Stimulated activated CD8-positive, alpha-beta memory T cell treated with anti-CD3 and anti-CD28 coated beads, Interleukin-15, amount 100 ng/mL, for 4 hours (primary cell): ENCODE measurements around the gene AMZ2.
A peak's percentile ranks its signal among the peaks of the same experiment; 100 is the strongest.
"Not testable (repeated sequence)": the region's sequence is repeated elsewhere in the genome, so short reads cannot be mapped to it uniquely, and the experiment has no call there.

Experiments
- DNase-seq, 2 donors: peaks; one replicate each; pipeline ENCODE4 v3.0.0-alpha.2; 2020; ENCODE audit warnings: low read depth in 2 of 2

AMZ2 gene

GRCh38 chr17:68253426-68253825, 5.6 kb downstream of the AMZ2 start:
- not testable (repeated sequence) for DNase-seq

DNA sequence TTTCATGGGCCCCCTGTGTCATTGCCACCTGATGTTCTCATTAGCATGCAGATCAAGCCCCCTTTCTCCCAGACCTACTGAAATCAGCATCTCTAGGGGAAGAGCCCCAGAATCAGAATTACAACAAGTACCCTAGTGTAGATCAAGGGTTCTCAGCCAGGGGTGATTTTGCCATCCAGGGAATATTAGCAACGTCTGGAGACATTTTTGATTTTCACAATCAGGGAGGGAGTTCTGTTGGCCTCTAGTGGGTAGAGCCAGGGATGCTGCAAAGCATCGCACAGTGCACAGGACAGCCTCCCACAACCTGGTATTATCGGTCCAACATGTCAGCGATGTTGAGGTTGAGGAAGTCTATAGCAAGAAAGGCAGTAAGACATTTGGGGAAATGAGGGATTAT, 7.3 kb downstream of the AMZ2 start:
- no peak for DNase-seq

DNA sequence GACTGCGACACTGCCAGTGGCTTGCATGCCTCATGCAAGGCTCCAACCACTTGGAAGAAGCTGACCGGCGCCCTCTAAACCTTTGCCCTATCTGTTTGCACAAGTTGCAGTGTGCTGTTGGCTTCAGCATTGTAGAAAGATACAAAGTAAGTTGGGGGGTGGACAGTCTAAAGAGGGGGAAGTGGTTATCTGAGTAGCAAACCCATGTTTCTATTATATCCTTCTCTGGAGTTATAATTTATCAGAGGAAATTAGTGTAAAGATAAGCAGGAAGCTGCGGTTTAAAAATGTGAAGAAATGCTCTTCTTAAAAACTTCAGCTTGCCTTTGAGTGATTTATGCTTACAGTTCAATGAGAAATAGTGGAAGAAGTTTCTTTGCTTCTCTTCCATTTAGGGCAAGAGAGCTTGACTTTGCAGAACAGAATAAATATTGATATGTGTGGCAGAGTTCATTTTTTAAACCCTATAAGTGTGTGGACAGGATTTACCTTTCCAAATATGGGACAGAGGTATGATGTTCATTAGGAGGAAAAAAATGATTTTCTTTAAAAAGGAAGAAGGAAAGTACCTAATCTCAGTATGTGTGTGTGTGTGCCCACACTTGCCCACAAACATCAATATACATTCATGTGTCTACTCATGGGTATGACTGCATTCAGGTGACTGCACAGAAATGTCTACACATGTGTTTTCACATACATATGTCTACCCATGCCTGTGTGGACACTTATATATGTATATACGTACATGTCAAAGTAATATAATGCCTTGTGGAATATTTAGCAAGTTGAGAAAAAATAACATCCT, 8.1 kb downstream of the AMZ2 start:
- DNase-seq = no peak

GRCh38 chr17:68256701-68257100, 8.9 kb downstream of the AMZ2 start:
- not testable (repeated sequence) for DNase-seq

DNA sequence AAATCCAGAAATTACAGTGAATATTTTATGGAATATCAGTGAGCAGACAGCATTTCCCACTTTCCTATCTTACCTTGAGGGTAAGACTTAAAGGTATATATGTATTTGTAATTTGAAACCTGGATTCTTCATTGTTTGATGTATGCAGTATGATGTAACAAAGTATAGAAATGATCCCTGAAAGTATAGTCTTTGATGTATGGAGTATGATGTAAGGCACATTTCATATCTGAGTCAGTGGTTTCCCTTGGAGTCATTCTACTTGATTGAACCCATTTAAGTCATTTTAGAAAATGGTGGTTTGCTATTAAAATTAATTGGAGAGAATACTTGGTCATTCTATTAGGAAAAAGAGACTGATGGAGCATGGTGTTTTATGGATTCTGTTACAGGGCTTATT, 10.1 kb downstream of the AMZ2 start:
- no peak for DNase-seq

DNA sequence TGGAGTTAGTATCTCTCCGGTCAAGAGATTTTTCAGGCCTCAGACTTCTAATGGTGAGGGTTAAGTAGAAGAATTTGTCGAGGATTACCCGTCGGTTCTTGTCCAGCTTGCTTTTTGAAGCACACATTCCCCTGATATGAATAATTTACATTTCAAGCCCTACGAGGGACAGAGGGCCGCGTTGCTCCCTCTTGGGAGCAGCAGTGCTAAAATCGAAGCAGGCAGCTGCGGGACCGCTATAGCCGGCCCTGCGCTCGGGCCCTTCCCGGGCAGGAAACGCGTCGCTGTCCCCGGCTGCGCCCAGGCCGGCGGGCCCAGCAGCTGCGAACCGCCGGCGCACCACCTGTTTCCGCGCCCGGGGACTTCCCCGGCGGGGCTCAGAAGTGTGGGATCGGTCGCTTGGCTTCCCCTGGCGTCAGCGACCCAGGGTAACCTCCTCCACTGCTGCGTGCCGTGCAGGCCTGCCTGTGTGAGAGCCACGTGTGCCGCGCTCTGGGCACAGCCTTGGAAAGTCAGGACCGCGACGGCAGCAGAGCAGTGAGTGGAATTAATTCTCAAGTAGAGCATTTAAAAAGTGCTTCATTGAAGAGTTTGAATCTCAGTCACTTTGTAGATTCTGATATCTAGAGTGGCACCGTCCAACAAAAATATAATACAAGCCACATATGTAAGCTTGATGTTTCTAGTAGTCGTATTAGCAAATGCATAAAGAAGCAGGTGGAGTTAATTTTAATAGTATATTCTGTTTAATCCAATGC, 11.2 kb downstream of the AMZ2 start:
- DNase-seq = peak; percentile 65

DNA sequence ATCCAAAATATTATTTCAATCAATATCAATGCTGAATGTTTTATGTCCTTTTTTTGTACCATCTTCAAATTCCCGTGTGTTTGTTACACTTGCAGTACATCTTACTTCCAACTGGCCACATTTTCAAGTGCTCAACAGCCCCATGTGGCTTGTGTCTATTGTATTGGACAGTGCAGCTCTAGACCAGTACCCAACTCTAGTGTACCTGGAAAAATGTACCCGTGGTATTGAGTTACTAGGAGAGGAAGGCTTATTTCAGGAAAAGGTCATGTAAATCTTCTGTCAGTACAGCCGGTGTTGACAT, 11.8 kb downstream of the AMZ2 start:
- not testable (repeated sequence) for DNase-seq

GRCh38 chr17:68260051-68260762, 12.4 kb downstream of the AMZ2 start:
- DNase-seq = no peak

DNA sequence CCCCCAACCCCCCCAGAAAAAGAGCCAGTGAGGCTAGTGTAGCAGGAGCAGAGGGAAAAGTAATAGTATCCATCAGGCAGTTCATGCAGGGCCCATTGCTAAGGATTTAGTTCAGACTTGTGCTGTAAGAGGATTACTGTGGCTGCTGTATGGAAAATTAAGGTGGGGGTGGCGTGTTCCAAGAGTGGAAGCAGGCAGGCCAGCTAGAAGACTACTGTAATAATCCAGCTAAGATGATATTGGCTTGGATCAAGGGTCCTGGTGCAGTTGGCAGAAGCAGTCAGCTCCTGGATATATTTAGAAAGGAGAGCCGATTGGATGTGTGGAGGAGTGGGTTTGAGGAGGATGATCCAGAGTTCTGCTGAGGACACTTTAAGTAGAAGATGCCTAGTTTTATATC, 14.6 kb downstream of the AMZ2 start:
- not testable (repeated sequence) for DNase-seq

- not testable (repeated sequence) for DNase-seq
Observed at GRCh38 chr17:68263101-68263681, 15.3 kb downstream of the AMZ2 start.

DNA sequence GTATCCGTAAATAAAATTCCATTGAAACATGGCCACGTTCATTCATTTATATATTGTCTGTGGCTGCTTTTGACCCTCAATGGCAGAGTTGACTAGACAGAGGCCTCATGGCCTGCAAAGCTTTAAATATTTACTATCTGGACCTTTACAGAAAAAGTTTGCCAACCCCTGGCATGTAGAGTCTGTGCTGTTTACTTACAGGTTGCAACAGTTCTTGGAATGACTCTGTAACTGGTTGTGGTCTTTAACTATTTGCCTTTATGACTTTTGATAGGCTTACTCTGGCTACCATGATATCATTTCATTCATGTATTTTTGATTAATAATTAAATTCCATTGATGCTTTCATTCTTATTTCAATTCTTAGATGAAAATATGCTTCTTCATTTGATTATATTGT, 18.0 kb downstream of the AMZ2 start:
- not testable (repeated sequence) for DNase-seq

DNA sequence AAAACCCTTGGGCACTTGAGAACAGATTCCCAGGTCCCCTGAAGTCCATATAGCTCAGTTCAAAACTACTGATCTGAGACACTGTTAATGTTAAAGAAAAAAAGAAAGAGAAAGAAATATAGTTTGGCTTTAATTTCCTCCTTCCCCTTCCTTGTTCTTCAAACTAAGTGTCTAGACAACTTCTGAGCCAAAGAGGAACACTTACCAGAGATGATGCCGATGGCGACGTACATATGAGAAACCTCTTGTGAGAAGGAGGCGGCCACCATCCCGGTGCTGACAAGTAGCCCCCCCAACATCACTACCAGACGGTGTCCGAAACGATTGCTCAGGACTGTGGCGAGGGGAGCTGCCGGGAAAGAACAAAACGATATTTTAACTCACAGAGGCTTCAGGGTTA, 25.9 kb downstream of the AMZ2 start:
- no peak for DNase-seq

DNA sequence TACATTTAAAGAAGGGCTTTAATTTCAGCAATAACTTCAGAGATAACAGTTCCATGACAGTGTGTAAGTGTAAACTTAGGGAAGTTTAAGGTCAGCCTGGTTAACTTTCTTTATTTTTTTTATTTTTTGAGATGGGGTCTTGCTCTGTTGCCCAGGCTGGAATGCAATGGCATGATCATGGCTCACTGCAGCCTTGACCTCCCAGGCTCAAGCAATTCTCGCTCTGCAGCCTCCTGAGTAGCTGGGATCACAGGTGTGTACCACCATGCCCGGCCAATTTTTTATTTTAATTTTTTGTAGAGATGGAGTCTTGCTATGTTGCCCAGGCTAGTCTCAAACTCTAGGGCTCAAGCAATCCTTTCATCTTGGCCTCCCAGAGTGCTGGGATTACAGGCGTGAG, 28.5 kb downstream of the AMZ2 start:
- not testable (repeated sequence) for DNase-seq

- DNase-seq = no peak
Observed at GRCh38 chr17:68277807-68278206, 30.0 kb downstream of the AMZ2 start.

- DNase-seq = not testable (repeated sequence)
Observed at GRCh38 chr17:68281965-68282364, 34.1 kb downstream of the AMZ2 start.

DNA sequence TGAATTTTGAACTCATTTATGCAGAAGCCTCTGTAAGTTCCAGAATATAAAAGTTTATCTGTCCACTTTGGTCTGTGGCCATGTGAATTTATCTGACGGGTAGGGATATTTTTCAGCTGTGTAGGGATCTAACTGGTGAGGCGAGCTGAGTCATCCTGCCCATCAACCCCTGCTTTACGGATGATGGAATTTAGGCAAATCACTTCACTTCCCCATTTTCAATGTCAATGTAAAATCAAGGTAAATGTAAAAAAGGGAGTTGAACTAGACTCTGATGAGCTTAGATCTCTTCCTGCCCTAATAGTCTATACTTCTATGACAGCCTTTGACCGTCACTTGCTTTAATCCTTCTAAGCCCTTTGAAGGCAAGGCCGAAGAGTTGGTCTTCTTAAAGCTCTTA, 40.5 kb downstream of the AMZ2 start:
- DNase-seq = no peak

DNA sequence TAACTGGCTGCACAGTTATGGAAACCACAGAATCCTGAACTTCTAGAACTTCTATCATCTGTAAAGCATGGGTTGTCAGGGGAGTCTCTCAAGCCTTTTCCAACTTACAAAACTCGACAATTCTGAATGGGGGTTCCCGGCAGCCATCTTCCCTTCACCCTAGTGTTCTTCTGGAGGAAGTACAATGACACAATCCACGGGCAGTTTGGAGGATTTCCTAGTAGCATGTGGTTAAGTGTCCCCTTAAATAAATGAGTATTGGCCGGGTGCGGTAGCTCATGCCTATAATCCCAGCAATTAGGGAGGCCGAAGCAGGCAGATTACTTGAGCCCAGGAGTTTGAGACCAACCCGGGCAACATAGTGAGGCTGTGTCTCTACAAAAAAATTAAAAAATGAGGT, 41.0 kb downstream of the AMZ2 start:
- DNase-seq = no peak

DNA sequence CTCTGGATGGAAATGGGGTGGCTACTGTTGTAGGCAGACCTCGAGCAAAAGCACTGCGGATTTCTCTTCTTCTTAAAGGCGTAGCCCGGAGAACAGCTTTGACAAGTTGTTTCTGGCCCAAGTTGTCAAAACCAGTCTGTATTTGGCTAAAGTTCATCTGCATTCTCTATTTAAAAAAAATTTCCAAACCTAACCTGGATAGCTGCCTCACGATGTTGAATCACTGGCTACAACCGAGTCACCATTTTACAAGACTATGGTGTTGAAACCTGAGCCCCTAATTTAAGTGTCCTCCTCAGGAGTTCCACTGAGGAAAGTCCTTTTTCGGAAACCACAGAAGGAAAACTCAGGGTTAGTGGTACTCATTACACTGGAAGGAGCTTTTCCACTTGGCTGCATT, 41.6 kb downstream of the AMZ2 start:
- DNase-seq = no peak

DNA sequence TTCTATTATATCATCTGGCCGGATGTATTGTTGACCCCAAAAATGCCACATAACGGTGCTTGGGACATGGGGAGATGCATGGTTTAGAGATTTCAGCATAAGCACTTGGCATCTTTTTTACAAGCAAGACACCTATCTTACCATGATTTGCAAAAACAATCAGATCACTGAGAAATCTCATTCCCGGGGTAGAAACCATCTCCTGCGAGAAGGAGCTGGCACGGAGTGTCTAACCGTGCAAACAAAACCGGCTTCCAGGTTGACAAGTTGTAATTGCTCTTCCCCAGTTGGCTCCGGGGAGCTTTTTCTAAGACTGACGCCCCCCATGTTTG, 42.1 kb downstream of the AMZ2 start:
- DNase-seq = no peak

DNA sequence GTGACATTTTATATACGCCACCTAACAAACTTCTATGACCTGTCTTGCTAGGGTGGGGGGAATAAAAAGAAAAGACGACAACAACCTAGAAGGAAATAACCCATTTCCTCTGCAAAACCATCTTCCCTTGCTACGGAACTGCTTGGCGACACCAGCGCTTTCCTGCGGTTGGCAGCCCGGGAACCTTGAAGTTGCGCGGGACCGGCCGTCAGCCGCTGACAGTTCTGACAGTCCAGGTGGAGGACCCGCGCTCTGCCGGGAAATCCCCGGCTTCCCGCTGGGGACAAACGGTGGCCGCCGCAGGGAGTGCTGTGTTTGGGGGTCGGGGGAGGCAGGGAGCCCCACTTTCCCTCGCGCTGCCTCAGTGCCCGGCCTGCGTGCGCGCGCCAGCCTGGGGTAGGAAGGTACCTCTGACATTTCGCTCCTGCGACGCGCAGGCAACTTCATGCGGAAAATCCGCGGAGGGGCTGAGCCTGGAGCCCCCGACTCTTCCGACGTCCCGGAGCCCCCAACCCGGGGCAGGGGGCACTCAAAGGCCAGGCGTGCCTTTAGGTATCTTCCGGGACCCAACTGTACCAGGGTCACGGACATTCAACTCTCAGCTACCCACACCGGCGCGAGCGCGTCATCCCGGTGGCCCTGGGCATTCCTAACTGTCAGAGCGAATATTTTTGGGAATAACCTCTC, 42.6 kb downstream of the AMZ2 start:
- peak; percentile 26 to 52 for DNase-seq

DNA sequence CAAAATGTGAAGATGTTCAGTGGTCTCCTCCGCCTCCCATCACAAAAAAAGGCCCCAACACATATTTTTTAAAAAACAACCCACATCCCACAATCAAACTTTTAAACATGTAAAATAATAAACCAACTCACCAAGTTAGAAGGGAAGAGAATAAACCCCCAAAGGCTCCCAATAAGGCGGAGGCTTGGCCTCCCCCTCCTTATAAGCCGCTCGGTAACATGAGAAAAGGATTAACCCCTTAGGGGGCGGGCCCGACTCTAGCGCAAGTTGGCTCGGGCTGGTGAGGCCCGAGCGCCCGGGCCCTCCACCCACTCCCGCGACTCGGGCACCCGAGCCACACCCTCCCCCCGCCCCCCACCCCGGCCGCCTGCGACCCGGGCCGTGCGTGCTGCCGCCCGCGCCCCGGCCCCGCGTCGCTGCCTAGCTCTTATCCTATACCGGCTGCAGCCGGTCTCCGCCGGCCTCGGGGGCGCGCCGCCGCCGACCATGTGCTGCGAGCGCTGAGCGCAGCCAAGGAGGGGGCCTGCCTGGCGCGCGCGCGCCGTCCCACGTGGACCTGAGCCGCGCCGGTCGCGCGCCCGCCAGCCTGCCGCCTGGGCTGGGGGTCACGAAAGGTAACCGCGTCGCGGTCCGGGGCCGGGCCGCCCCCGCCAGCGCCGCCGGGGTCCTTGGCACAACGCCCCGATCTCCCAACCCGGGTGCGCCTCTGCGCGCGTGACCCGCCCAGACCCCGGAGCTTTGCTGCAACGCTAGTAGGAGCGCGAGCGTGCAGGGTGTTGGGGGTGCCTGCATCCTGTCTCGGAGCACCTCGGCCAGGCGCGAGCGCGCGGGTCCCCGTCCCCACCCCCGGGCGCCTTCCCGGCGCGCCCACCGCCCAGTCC, 43.4 kb downstream of the AMZ2 start, which contains the start of the genes ARSG and SLC16A6:
Gene ARSG (plus strand): TSS at position 541 of the 881 bp plus-strand sequence. CDS start 15,999 bp downstream, outside the sequence.
Gene SLC16A6 (minus strand): TSS at position 173 of the 881 bp plus-strand sequence. CDS start 12,807 bp downstream, outside the sequence.
- DNase-seq = peak; percentile 71
